GM19351 (cell line): ENCODE data around the gene NRTN.
A peak's percentile ranks its signal among the peaks of the same experiment; 100 is the strongest.

Experiments
- ATAC-seq: cut with Tn5 transposase; IDR thresholded peaks from one replicate; pipeline ENCODE4 v1.9.1; 2021; ENCODE audit warnings: mild to moderate bottlenecking, moderate library complexity; ENCODE audit not compliant: unreplicated experiment

NRTN gene

DNA sequence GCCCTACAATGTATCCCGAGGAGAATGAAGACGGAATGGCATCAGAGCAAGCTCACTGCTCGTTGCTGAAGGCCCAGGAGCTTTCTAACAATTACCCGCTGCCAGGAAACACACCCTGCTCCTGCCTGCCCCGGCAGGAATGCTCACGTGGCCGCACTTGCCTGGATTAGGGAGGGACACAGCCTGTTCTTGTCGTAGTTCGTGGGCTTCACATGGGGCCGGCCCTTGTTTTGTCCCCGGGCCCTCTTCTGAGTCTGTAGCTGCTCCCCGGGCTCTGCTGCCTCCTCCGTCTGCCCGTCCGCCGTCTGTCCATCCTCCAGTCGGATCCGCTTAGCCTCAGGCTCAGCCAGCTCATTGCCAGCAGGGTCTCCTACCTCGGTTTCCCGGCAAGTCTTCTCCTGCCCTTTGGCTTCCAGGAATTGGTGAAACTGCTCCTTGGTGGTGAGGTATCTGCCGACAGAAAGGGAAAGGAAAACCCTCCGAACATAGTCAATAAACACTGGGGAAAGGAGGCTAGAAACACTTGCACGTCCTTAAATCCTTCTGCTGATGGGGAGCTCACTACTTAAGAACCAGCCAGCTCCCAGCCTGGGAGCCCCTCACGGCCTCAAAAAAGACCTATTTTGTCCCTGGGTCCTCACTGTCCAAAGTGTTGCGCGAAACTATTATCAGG, 14.8 kb upstream of the NRTN start:
- no peak for ATAC-seq

DNA sequence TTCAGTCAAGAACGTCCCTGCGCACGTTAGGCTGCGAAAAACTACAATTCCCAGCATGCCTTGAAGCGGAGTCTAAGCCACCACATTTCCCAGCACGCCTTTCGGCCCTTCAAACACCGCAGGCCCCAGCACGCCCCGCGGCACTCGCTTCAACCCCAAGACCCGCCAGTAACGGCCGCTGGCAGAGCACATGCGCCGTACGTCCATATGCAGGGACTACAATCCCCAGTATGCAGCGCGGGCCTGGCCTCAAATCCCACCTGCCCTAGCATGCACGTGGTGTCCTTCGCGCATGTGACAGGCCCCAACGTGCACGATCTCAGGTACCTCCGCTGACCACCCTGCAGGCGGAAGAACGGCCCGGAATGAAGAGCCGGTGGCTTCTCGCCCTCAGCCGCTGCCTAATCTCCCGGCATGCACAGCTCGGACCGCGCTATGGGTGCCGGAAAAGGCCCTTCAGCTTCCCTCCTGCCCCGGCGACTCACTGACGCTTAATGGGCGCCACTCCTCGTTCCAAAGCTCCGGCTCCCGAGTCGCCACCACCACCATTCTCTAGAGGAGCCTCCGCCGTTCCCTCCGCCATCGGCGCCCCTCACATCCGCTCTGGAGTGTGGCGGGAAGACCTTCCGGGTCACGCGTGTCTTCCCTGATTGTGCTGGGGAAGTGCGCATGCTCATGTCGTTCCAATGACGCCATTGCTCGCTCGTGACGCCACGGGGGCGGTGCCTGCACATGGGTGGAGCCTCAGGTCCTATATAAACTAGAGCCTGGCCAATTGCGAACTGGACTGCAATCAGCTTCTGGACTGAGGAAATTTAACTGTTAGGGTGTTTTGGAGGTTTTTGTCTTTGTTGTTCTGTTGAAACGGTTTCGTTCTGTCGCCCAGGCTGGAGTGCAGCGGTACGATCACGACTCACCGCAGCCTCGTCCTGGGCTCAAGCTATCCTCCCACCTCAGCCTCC, 14.0 kb upstream of the NRTN start, which contains the start of gene DUS3L:
DUS3L (minus strand) TSS at position 605 of the 962 bp plus-strand sequence; CDS start at position 583, 22 bp downstream.
- ATAC-seq, result peak; percentile 94

DNA sequence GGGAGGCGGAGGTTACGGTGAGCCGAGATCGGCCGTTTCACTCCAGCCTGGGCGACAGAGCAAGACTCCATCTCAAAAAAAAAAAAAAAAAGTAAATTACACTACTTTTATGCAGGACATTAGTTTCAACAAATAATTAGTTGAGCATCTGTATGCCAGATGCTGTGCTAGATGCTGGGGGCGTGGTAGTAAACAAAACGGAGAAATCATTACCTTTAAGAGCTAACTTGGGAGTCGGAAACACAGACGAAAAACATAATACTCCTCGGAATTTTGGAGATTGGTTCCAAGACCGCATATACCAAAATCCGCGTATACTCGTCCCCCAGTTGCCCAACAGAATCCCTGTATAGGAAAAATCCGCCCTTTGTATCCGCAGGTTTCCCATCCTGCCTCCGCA, 12.6 kb upstream of the NRTN start:
- no peak for ATAC-seq

DNA sequence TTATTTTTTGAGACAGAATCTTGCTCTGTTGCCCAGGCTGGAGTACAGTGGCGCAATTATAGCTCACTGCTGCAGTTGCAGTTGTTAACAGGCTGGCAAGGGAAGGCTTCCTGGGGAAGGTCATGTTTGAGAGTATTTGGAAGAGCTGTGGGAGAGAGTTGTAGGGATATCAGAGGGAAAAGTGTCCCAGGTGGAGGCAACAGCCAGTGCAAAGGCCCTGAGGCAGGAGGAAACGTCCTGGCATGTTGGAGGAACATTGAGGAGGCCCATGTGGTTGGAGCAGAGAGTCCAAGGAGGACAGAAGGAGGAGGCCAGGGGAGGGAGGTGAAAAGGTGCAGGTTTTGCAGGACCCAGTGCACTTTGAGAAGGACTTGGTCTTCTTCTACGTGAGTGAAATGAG, 11.7 kb upstream of the NRTN start:
- no peak for ATAC-seq

DNA sequence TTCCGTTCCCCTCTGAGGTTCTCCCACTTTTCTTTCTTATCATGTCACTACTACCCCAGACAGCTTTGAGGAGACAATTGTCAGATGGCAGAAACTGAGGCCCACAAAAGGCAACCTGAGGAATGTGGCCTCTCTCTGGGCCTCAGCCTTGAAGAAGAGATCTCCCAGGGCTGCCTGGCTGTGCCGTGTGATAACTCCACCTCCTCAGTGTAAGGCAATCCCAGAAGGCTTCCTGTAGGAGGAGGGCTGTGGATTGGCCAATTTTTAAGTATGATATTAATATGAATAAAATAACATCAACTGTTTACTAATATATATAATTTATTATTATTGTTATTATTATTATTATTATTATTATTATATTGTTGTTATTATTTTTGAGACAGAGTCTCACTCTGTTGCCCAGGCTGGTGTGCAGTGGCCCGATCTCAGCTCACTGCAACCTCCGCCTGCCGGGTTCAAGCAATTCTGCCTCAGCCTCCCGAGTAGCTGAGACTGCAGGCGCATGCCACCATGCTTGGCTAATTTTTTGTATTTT, 9.4 kb upstream of the NRTN start:
- no peak for ATAC-seq

DNA sequence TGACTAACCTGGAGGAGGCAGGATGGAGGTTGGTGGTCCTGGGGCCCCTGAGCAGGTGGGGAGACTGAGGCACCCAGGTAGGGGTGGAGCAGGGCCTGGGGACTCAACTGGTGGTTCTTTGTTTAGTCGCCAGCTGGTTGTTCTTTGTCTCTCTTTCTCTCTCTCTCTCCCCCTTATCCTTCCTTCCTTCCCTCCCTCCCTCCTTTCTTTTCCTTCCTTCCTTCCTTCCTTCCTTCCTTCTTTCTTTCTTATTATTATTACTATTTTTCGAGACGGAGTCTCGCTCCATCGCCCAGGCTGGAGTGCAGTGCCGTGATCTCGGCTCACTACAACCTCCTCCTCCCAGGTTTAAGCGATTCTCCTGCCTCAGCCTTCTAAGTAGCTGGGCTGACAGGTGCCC, 6.6 kb upstream of the NRTN start:
- ATAC-seq, result no peak

DNA sequence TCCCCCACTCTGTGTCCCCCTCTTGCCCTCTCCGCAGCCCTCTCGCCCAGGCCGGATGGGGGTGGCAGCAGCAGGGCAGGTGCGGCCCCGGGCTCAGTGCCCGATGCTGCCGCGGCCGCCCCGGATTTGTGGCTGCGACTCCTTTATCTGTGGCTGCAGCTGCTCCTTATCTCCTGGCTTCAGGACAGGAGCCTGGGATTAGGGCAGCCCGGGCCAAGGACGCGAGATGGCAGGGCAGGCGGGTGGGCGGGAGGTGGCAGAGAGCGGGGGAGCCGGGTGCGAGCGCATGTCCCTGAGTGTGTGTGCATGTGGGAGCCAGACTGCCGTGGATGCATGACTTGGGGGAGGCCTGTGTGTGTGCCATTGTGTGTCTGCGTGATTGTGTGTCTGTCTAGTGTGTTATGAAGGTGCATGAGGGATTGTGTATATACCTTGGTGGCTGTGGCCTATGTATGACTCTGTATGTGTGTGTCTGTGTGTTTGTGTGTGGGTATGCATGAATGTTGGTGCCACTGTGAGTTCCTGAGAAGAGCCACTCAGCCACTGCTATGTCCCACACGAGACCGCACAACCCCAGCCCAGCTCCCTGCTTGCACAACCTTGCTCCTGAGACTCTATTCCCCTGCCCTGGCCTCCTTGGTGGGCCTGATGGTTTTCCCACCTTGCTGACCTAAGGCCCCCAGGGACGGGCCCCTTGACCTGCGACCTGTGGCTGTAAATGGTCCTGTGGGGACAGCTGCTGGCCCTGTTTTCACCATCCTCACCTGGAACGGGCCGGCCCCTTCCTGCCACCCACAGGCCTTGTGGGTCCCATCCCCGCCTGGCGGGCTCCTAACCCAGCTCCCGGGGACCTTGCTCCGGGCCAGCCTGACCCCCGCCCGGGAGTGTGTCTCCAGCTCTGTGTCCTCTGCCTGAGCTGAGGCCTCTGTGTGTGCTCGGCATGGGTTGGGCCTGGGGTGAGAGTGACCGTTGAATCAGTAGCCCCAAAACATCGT, 5.3 kb upstream of the NRTN start:
- ATAC-seq, result no peak

DNA sequence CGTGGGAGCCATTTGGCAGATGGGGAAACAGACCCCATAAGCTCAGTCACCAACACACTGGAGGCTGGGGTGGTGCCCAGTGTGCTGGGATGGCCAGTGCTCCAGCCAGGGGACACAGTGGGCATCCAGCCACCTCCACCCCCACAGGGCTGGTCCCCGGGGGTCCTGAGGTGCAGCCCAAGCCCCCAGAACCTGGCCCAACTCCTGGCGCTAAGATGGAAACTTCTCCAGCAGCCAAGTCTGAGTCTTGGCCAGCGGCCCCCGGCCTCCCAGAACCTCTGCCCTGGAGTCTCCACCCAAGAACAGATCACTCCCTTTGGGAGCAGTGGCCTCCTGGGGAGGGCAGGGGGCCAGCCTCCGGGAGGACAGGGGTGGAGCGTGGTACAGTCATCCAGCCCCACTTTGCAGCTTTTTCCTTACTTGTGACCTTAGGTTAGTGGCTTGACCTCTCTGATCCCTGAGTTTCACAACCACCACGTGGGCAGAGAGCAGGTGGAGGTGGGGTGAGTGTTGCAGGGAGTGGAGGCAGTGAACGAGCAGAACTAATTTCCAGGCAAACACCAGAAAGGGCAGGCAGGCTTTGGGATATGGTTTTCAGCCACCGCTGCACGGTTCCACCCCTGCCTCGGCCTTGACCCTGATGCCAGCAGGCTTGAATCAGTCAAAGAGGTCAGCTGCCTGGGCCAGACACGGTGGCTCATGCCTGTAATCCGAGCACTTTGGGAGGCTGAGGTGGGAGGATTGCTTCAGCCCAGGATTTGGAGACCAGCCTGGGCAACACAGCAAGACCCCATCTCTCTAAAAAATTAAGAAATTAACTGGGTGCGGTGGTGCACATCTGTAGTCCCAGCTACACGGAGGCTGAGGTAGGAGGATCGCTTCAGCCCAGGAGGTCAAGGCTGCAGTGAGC, 4.3 kb upstream of the NRTN start:
- ATAC-seq, result no peak

DNA sequence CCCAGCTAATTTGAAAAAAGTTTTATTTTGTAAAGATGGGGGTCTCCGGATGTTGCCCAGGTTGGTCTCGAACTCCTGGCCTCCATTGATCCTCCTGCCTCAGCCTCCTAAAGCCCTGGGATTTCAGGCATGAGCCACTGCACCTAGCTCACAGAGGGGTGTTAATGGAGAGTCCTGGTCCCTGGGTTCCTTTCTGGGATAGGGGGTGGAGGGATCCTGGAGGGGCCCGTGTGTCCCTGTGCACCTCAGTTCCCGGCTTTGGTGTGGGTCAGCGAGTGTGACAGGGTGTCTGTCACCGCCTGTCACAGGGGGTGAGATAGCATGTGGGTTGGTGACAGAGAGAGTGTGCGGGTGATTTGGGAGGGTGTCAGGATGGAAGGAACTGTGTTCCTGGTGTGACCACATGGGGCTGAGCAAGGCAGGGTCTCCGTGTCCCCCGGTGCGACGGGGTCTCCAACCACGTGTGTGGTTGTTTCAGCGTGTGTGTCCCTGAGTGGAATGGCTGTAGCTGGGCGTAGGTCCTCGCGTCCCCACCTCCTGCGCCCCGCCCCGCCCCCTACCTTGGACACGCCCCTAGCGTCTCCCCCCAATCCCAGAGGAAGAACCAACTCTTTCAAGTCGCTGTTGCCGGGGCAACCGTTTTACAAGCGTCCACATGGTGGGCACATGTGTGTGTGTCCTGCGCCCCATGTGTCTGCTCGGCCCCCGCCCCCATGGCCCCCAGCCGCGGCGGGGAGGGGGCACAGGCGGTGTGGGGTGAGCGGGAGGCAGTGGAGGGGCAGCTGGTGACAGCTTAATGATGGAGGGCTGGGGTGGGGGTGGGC, 2.9 kb upstream of the NRTN start:
- no peak for ATAC-seq

DNA sequence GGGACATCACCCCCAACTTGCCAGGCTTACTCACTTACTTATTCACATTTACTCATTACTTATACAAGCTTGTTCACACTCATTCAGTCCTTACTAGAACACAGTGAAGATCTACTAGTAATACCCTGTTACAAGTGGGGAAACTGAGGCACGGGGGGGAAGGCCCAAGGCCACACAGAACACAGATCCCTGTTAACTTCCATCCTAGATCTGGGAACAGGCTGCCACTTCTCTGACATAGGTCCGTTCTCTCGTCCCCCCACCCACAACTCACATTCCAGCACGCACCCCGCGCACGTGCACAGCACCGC, 1.5 kb upstream of the NRTN start:
- ATAC-seq, result no peak

DNA sequence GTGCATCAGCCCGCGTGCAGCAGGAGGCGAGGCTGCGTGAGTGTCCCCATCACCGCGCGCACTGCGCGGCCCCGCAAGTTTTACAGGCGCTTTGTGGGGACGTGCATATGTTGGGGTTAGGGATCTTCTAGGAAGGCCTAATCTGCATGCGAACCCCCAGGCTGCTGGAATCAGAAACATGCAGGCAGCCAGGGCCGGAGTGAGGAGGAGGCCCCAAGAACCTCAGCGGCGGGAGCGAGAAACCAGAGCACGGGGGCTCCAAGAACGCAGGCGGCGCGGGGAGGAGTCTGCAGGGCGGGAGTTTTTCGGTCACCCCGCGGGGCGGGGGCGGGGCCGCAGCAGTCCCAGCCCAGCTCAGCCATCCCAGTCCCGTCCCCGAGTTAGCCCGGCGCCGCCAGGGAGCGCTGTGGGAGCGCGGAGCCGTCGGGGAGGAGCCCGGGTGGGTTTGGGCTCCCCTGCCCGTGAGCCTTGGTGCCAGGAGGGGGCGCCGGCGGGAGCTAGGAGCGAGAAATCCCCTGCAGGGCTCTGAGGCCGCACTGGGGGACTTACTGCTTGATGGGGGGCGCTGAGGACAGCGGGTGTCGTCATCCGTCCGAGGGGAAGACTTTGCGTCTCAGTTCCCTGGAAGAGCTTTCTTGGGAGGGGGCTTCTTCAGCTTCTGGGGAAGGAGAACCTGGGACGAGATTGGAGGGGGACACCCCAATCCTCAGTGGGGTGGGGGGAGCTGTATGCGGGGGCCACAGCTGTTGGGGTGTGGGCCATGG, 933 bp upstream of the NRTN start:
- ATAC-seq, result peak; percentile 64

DNA sequence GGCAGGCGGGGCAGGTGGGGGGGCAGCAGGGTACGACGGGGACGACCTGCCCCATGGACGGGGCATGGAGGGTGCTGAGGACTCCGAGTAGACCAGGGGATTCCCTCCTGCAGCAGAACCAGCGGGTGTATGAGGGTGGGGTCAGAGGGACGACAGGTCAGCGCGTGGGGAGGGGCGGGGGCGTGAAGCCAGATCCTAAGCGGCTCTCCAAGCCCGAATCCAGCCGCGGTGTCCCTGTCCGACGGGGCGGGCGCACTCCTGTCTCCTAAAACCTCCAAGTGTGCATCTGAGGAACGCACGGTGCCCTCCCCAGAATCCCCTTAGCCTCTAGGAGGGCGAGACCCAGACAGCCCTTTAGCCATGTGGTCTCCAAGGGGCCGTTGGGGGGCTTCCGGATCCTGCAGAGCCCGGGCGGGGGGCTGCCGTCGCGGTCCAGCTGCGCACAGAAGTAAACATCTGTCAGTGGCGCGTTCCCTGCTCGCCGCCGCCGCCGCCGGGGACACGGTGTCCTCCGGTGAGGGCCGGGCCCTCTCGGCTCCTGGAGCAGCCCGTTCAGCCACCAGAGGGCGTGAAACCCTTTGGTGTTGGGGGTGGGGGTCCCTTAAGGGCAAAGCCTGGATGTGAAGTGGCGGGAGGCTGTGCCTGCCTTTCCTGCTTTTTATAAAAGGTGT, 730 bp downstream of the NRTN start:
- no peak for ATAC-seq

DNA sequence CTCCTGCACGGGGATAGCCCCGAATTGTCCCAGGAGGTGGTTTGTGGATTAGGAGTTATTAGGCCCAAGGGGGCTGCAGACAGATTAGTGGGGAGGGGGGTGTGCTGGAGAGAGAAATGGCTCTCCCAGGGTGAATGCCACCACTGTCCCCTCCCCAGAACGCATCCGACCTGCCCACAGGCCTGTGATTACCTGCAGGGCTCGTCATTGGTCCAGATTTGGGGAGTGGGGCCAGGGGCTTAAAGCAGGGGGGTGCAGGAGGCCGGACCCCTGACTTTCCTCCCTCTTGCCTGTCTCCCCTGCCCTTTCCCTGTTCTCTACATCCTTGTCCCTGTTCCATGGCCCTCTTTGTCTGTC, 1.2 kb downstream of the NRTN start:
- ATAC-seq, result no peak

DNA sequence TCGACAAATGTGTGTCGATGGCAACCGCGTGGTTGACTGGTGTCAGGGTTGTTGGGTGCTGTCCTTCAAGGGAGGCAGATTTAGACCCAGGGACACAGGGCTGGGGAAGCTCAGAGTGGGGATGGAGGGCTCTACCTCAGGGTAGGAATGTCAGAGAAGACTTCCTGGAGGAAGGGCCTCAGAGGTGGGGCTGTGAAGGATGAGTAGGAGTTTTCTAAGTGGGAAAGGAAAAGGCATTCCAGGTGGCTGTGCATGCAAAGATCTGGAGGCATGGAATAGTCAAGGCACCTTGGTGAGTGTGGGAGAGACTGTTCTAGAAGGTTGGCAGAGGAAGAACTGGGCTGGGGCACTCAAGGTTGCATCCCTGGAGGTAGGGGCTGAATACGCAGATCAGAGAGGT, 2.0 kb downstream of the NRTN start:
- no peak for ATAC-seq

DNA sequence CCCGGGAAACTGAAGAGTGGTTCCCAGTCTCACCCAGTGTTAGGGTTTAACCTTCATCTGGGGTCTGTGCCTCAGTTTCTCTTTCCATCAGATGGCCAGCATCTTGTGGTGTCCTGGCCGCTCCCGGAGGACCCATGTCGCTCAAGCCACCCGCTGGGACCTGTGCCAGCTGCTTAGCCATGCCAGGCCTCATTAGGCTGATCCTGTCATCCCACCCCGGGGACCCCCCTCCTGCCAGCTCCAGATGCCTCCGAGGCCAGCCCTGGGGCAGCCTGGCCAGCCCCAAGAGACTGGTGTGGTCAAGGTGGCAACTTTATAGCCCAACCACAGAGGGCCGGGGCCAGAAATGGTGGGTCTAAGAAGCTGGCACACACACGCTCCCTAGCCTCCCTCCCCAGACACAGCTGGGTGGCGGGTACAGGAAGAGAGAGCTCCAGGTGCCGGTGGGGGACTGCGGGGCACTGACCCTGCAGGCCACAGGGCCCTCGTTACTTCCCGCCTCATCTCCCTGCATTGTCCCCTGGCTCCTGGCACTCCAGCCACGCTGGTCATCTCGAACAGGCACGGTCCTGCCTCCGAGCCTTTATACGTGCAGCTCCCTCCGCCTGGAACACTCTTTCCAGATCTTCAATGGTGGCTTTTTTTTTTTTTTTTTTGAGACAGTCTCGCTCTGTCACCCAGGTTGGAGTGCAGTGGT, 3.4 kb downstream of the NRTN start:
- ATAC-seq, result no peak

DNA sequence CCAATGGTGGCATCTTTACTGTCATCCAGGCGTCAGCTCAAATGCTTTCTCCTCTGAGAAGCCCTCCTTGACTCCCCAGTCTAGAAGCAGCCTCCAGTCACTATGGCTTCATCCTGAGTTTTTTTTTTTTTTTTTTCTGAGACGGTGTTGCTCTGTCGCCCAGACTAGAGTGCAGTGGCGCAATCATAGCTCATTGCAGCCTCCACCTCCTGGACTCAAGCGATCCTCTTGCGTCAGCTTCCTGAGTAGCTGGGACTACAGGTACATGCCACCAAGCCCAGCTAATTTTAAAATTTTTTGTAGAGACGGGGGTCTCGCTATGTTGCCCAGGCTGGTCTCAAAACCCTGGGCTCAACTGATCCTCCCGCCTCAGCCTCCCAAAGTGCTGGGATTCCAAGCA, 4.2 kb downstream of the NRTN start:
- ATAC-seq, result no peak

DNA sequence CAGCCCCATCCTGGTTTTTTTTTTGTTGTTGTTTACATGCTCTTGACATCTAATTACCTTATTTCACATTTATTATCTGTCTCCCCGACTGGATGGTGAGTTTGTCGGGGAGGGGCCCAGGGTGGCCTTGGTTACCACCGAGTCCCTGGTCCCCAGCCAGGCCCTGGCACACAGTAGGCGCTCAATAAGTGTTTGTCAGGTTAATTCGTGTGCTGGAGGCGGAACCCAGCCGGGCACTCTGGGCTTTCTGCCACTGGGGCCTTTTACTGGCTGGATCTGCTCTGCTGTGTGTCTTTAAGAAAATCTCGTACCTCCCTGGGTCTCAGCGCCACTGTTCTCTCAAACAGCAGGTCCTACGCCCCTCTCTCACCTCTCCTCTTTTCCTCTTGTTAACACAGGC, 4.6 kb downstream of the NRTN start:
- no peak for ATAC-seq
